ENCODE measurements around the gene SNED1. TPM values are rescaled to one million over a fixed set of nuclear protein-coding genes. Genes with fewer than 3 reads are reported as not detected.
A peak's percentile ranks its signal among the peaks of the same experiment; 100 is the strongest.

Gene SNED1
- total and polyA plus RNA-seq, 9 of the 15 experiments (the other 6 are each of a cell fraction or from before 2014, with no cell fraction given) = 0.03 to 0.07 (median 0.05) TPM; not detected in 5

DNA sequence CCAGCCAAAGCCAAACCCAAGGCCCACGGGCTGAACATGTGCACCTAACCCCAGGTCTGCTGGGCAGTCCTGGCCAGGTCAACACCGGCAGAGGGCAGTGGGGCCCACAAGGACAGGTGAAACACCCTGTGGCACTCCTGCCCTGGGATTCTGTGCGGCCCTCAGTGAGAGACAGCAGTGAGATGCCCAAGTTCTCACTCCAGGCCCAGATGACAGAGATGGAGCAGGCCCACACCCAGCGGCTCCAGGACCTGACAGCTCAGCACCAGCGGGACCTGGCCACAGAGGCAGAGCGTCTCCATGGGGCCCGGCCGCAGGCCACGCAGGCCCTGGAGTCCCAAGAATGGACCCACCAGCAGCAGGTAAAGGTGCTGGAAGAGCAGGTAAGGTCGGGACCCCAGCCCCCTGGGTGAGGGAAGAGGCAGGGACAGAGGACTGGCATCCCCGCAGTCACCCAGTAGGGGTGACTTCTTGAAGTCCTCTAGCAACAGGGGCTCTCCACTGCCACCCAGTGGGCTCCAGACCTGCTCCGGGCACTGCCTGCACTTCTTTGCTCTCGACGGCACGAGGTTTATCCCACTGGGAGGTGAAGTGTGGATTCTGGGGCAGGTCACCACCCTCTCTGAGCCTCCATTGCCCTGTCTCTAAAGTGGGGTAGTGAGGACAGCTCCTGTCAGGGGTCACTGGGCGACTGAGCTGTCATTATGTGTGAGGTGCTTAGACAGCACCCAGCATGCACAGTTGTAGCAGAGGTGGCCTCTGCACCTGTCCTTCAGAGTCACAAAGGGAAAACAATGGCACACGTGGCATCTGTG is 8.8 kb upstream of the SNED1 start:
- no peaks in the 10 kb centered on the region for H3K9me3 ChIP-seq (replicated peaks; ENCODE audit: control insufficient read depth, insufficient read depth, low read depth, low read length)
- no TSS peak for BruUV-seq (replicated peaks)
- FAIRE-seq = no peak
- peaks cover 0 to 7% of the 10 kb centered on the region in 2 experiments; a peak in 2 of 5 replicates for H3K4me1 ChIP-seq (replicated peaks in 1 of 2; ENCODE audit: control insufficient read depth in 2 of 2, insufficient read depth in 2 of 2, low read length in 2 of 2)
- peak; percentile 34 to 40 (median 36) for DNase-seq (ENCODE audit: extremely low read depth in 1 of 4, low spot score in 3 of 4)
- H2AFZ ChIP-seq (ENCODE audit: low read depth, low read length) = no peak overlapping the region
- ChIA-PET CTCF (ENCODE audit: low intra/inter-chr PET ratio) (no interaction called here), POLR2A (no interaction called here)
- WGBS (ENCODE audit: insufficient coverage, low coverage, missing lambda C conversion rate) = 9% methylated on average over 13 of the region's 17 CpGs
- H3K4me3 ChIP-seq = no peak overlapping the region
- no peaks in the 10 kb centered on the region for H3K9me1 ChIP-seq (ENCODE audit: control insufficient read depth, insufficient read depth, low read length)
- ATAC-seq = peak; percentile 84
- H3K36me3 ChIP-seq (ENCODE audit: control insufficient read depth, insufficient read depth, low read length) = no peaks in the 10 kb centered on the region
- H3K79me2 ChIP-seq (ENCODE audit: control insufficient read depth, insufficient read depth, low read length) = no peaks in the 10 kb centered on the region
- H3K9ac ChIP-seq (ENCODE audit: insufficient read depth in 1 of 2, low read depth in 2 of 2, low read length in 2 of 2) = no peak overlapping the region
- H3K4me2 ChIP-seq (ENCODE audit: insufficient read depth, low read length) = no peak overlapping the region
- in situ Hi-C loops (cut with MboI) = no loop called here
- peaks cover 7% of the 10 kb centered on the region; the same call in 1 of the 2 replicates for H4K20me1 ChIP-seq (replicated peaks; ENCODE audit: control insufficient read depth, insufficient read depth, low read length)
- peaks cover 0 to 47% of the 10 kb centered on the region in 2 experiments; a peak in 2 of 5 replicates for H3K27me3 ChIP-seq (ENCODE audit: control insufficient read depth in 2 of 2, insufficient read depth in 2 of 2, low read length in 2 of 2)
- H3K27ac ChIP-seq (ENCODE audit: extremely low read depth, low read depth, low read length) = no peak overlapping the region
- TF ChIP-seq SMC3 (conservative IDR thresholded peaks at IDR 0.05; ENCODE audit: insufficient read depth, low read depth, low read length) (0 out of 2 replicates have a peak, but pooled peaks have one; percentile 21), ZKSCAN1 (IDR thresholded peaks at IDR 0.05; ENCODE audit: low read depth, low read length) (0 out of 2 replicates have a peak, but pooled peaks have one; percentile 33), CHD4 (IDR thresholded peaks at IDR 0.05; ENCODE audit: insufficient read depth, insufficient replicate concordance, low read depth, low read length, poor library complexity, severe bottlenecking) (no peak), NR2F6 (CRISPR knock-in tag; IDR thresholded peaks at IDR 0.05) (no peak), ZNF232 (CRISPR knock-in tag; IDR thresholded peaks at IDR 0.05) (no peak), RAD21 (CRISPR knock-in tag; conservative IDR thresholded peaks at IDR 0.05 in 1 of 2, IDR thresholded peaks at IDR 0.05 in 1 of 2) (peak in 1 of 2 experiments; percentile 19; a peak in 1 of 4 replicates)
- TF ChIP-seq, protein P1, sequence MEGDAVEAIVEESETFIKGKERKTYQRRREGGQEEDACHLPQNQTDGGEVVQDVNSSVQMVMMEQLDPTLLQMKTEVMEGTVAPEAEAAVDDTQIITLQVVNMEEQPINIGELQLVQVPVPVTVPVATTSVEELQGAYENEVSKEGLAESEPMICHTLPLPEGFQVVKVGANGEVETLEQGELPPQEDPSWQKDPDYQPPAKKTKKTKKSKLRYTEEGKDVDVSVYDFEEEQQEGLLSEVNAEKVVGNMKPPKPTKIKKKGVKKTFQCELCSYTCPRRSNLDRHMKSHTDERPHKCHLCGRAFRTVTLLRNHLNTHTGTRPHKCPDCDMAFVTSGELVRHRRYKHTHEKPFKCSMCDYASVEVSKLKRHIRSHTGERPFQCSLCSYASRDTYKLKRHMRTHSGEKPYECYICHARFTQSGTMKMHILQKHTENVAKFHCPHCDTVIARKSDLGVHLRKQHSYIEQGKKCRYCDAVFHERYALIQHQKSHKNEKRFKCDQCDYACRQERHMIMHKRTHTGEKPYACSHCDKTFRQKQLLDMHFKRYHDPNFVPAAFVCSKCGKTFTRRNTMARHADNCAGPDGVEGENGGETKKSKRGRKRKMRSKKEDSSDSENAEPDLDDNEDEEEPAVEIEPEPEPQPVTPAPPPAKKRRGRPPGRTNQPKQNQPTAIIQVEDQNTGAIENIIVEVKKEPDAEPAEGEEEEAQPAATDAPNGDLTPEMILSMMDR (IDR thresholded peaks at IDR 0.05 in 2 of 3, conservative IDR thresholded peaks at IDR 0.05 in 1 of 3; ENCODE audit: insufficient read depth in 2 of 3, low read depth in 1 of 3, low read length in 3 of 3) = peak; percentile 51 to 81 (median 53)
- intact Hi-C loops (cut with micrococcal nuclease) = no loop called here
